H9 (cell line): Measurements from ENCODE around the gene MYH9. TPM values are rescaled to one million over a fixed set of nuclear protein-coding genes. Genes with fewer than 3 reads are reported as not detected.

Experiments used
- DNase-seq: peaks from one replicate; pipeline ENCODE4 v3.0.0-alpha.2; 2017
- H2AFZ ChIP-seq: one replicate; pipeline ENCODE4 v1.6.1; 2013; ENCODE audit warnings: mild to moderate bottlenecking, low read length, control low read depth, moderate library complexity
- H2AK5ac ChIP-seq: 2 replicates; pipeline ENCODE4 v1.6.1; 2013; ENCODE audit warnings: low read length, control low read depth, mixed read lengths; ENCODE audit not compliant: insufficient read length
- H2BK120ac ChIP-seq: one replicate; pipeline ENCODE4 v1.6.1; 2013; ENCODE audit warnings: low read depth, mild to moderate bottlenecking, low read length, control low read depth, inconsistent platforms; ENCODE audit not compliant: poor library complexity, severe bottlenecking
- H2BK12ac ChIP-seq: 2 replicates; pipeline ENCODE4 v1.6.1; 2013; ENCODE audit warnings: low read length, control low read depth, mixed read lengths, low read depth; ENCODE audit not compliant: insufficient read length
- H2BK15ac ChIP-seq: 2 replicates; pipeline ENCODE4 v1.6.1; 2013; ENCODE audit warnings: low read depth, low read length, control low read depth
- H2BK20ac ChIP-seq: one replicate; pipeline ENCODE4 v1.6.1; 2013; ENCODE audit warnings: low read depth, mild to moderate bottlenecking, low read length, control low read depth, inconsistent platforms; ENCODE audit not compliant: poor library complexity, severe bottlenecking
- H2BK5ac ChIP-seq: 2 replicates; pipeline ENCODE4 v1.6.1; 2013; ENCODE audit warnings: low read length, control low read depth, mixed read lengths; ENCODE audit not compliant: insufficient read length
- H3K14ac ChIP-seq: 2 replicates; pipeline ENCODE4 v1.6.1; 2013; ENCODE audit warnings: low read length, control low read depth; ENCODE audit not compliant: insufficient read depth
- H3K18ac ChIP-seq: 2 replicates; pipeline ENCODE4 v1.6.1; 2013; ENCODE audit warnings: low read depth, mild to moderate bottlenecking, mixed read lengths, low read length, control low read depth; ENCODE audit not compliant: insufficient read length
- H3K23ac ChIP-seq: 2 replicates; pipeline ENCODE4 v1.6.1; 2013; ENCODE audit warnings: low read length, control low read depth, mixed read lengths, low read depth; ENCODE audit not compliant: insufficient read length
- H3K23me2 ChIP-seq: 2 replicates; pipeline ENCODE4 v1.6.1; 2013; ENCODE audit warnings: low read depth, mild to moderate bottlenecking, mixed read lengths, low read length, control low read depth; ENCODE audit not compliant: insufficient read length, poor library complexity, severe bottlenecking
- H3K27ac ChIP-seq: 2 replicates; pipeline ENCODE4 v1.5.1; 2013; ENCODE audit warnings: low read length, control low read depth, mixed read lengths, low read depth; ENCODE audit not compliant: insufficient read length
- H3K27me3 ChIP-seq: 2 replicates; pipeline ENCODE4 v1.6.1; 2013; ENCODE audit warnings: low read length, control low read depth, inconsistent platforms; ENCODE audit not compliant: insufficient read depth
- H3K4ac ChIP-seq: 2 replicates; pipeline ENCODE4 v1.6.1; 2013; ENCODE audit warnings: low read depth, mild to moderate bottlenecking, control low read depth, inconsistent platforms, low read length, moderate library complexity
- H3K4me1 ChIP-seq: 2 replicates; pipeline ENCODE4 v1.6.1; 2013; ENCODE audit warnings: low read length, control low read depth, inconsistent platforms; ENCODE audit not compliant: insufficient read depth
- H3K4me2 ChIP-seq: 2 replicates; pipeline ENCODE4 v1.6.1; 2013; ENCODE audit warnings: low read length, control low read depth, mixed read lengths; ENCODE audit not compliant: insufficient read length, insufficient read depth
- H3K56ac ChIP-seq: 2 replicates; pipeline ENCODE4 v1.6.1; 2013; ENCODE audit warnings: low read depth, mild to moderate bottlenecking, mixed read lengths, low read length, control low read depth; ENCODE audit not compliant: insufficient read length
- H3K79me1 ChIP-seq: 2 replicates; pipeline ENCODE4 v1.6.1; 2013; ENCODE audit warnings: low read depth, mild to moderate bottlenecking, moderate library complexity, low read length, control low read depth, inconsistent platforms; ENCODE audit not compliant: insufficient read depth, poor library complexity, severe bottlenecking
- H3K79me2 ChIP-seq: 2 replicates; pipeline ENCODE4 v1.6.1; 2013; ENCODE audit warnings: low read length, control low read depth, inconsistent platforms; ENCODE audit not compliant: insufficient read depth
- H3K9ac ChIP-seq: 2 replicates; pipeline ENCODE4 v1.6.1; 2013; ENCODE audit warnings: low read length, control low read depth, mixed read lengths; ENCODE audit not compliant: insufficient read length; ENCODE audit errors: extremely low read depth
- H3K9me3 ChIP-seq: one replicate; pipeline ENCODE4 v1.6.1; 2013; ENCODE audit warnings: low read depth, low read length, inconsistent platforms; ENCODE audit not compliant: control insufficient read depth
- H3T11ph ChIP-seq: one replicate; pipeline ENCODE4 v1.6.1; 2013; ENCODE audit warnings: mild to moderate bottlenecking, low read length, control low read depth, inconsistent platforms
- H4K20me1 ChIP-seq: one replicate; pipeline ENCODE4 v1.6.1; 2013; ENCODE audit not compliant: control insufficient read depth, insufficient read length, insufficient read depth
- H4K5ac ChIP-seq: 2 replicates; pipeline ENCODE4 v1.6.1; 2013; ENCODE audit warnings: low read depth, mild to moderate bottlenecking, mixed read lengths, low read length, control low read depth; ENCODE audit not compliant: insufficient read length
- H4K8ac ChIP-seq: replicated peaks from 2 replicates; pipeline ENCODE4 v1.6.1; 2013; ENCODE audit warnings: low read length, control low read depth, mixed read lengths, low read depth; ENCODE audit not compliant: insufficient read length
- H4K91ac ChIP-seq: 2 replicates; pipeline ENCODE4 v1.6.1; 2013; ENCODE audit warnings: low read depth, mild to moderate bottlenecking, moderate library complexity, mixed read lengths, low read length, control low read depth; ENCODE audit not compliant: insufficient read length
- H3K27ac Mint-ChIP-seq, 3 experiments: 2 replicates in 2 of 3; 3 replicates in 1 of 3; pipeline ENCODE4 v1.8.0; 2020 to 2021; ENCODE audit warnings: mixed read lengths in 3 of 3, mild to moderate bottlenecking in 1 of 3, moderate library complexity in 1 of 3
- H3K27me3 Mint-ChIP-seq: 2 replicates; pipeline ENCODE4 v1.8.0; 2021; ENCODE audit warnings: low read depth, mild to moderate bottlenecking, moderate library complexity, mixed read lengths
- H3K36me3 Mint-ChIP-seq, 3 experiments: 2 replicates in 2 of 3; 3 replicates in 1 of 3; pipeline ENCODE4 v1.8.0; 2020 to 2021; ENCODE audit warnings: low read depth in 3 of 3, mixed read lengths in 3 of 3; ENCODE audit not compliant: insufficient read depth in 1 of 3
- H3K4me1 Mint-ChIP-seq, 2 experiments: 2 replicates each; pipeline ENCODE4 v1.8.0; 2020; ENCODE audit warnings: mixed read lengths in 2 of 2
- H3K4me3 Mint-ChIP-seq, 2 experiments: 2 replicates in 1 of 2; 3 replicates in 1 of 2; pipeline ENCODE4 v1.8.0; 2020 to 2021; ENCODE audit warnings: mild to moderate bottlenecking in 2 of 2, mixed read lengths in 2 of 2, moderate library complexity in 1 of 2
- H3K9me3 Mint-ChIP-seq, 2 experiments: 2 replicates in 1 of 2; 3 replicates in 1 of 2; pipeline ENCODE4 v1.8.0; 2020; ENCODE audit warnings: mild to moderate bottlenecking in 2 of 2, mixed read lengths in 2 of 2, moderate library complexity in 1 of 2
- WGBS: extraction: QIAGEN DNeasy Blood & Tissue Kit; methylation state at CpG from one replicate; pipeline ENCODE4 v1.1.7; 2013; ENCODE audit warnings: missing lambda C conversion rate, low lambda C conversion rate, mixed read lengths; ENCODE audit not compliant: insufficient read length; ENCODE audit errors: extremely low coverage; 5-methylcytosine and 5-hydroxymethylcytosine counted together
- total RNA-seq: library from RNA; stranded (reverse); gene quantifications from 2 replicates; pipeline ENCODE4 v1.2.1, GENCODE V29; 2021
- TF ChIP-seq, protein P1 (sequence below): fragments of 200-600 bp; sonication (generic); conservative IDR thresholded peaks from 3 replicates; pipeline ENCODE4 v1.8.0; 2021; ENCODE audit warnings: antibody characterized with exemption, mild to moderate bottlenecking

MYH9 gene
- total RNA-seq, 1 experiment from 2014 or later, result 266 TPM

DNA sequence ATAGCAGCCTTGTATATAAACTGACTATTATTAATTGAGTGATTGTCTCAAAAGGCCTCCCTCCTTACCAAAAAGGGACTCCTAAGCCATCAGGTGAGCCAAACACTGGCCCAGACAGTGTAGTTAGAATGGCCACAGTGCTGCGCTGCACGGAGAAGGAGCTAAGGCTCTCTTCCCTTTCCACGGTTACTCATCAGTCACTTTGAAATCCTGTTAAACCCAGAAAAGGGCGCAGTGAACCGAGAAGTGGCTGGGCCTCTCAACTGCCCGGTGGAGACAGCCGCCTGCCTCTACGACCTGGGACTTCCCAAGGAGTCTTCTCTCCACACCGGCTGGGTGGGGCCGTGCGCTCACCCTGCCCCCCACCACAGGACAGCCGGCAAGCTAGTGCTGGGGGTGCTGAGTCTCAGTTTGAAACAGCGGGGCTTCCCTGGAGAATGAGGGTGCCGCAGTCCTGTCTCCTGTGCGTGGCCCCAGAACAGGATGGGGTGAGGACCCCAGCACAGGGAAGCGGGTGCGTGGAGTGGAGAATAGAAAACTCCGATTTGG, 1.3 kb downstream of the MYH9 start:
- Histone ChIP-seq H2BK5ac (no peak overlapping the region), H3K4me2 (peak overlapping the region; percentile 91), H3K23ac (no peak overlapping the region), H3K56ac (no peak overlapping the region), H3K79me1 (no peaks in the 10 kb centered on the region), H3K4ac (no peak overlapping the region), H2BK120ac (no peak overlapping the region), H3K9ac (peak overlapping the region; percentile 83), H4K91ac (no peak overlapping the region), H3K79me2 (peaks cover 30% of the 10 kb centered on the region), H3K14ac (peak overlapping the region; percentile 80), H2AFZ (no peak overlapping the region), H3K9me3 (no peaks in the 10 kb centered on the region), H2BK12ac (no peak overlapping the region), H4K20me1 (no peaks in the 10 kb centered on the region), H3K27ac (peak overlapping the region; percentile 69), H2BK20ac (no peak overlapping the region), H3K23me2 (peaks cover 17% of the 10 kb centered on the region), H3K27me3 (no peaks in the 10 kb centered on the region), H3T11ph (no peak overlapping the region), H2BK15ac (no peak overlapping the region), H3K4me1 (peaks cover 2% of the 10 kb centered on the region; the same call in 1 of the 2 replicates), H3K18ac (peak overlapping the region; percentile 56), H4K5ac (no peak overlapping the region), H4K8ac (no peak overlapping the region), H2AK5ac (no peak overlapping the region)
- H3K4me3 Mint-ChIP-seq, result peak overlapping the region; percentile 83 to 94
- peak overlapping the region; percentile 90 to 95 (median 93); a peak in 6 of 7 replicates for H3K27ac Mint-ChIP-seq
- no peak for DNase-seq
- peaks cover 11 to 20% (median 14%) of the 10 kb centered on the region in 3 experiments for H3K36me3 Mint-ChIP-seq
- H3K4me1 Mint-ChIP-seq, result peaks cover 32 to 35% of the 10 kb centered on the region in 2 experiments
- no CpG with 5 or more reads among the region's 18 CpGs for WGBS
- no peaks in the 10 kb centered on the region for H3K27me3 Mint-ChIP-seq
- TF ChIP-seq, protein P1, sequence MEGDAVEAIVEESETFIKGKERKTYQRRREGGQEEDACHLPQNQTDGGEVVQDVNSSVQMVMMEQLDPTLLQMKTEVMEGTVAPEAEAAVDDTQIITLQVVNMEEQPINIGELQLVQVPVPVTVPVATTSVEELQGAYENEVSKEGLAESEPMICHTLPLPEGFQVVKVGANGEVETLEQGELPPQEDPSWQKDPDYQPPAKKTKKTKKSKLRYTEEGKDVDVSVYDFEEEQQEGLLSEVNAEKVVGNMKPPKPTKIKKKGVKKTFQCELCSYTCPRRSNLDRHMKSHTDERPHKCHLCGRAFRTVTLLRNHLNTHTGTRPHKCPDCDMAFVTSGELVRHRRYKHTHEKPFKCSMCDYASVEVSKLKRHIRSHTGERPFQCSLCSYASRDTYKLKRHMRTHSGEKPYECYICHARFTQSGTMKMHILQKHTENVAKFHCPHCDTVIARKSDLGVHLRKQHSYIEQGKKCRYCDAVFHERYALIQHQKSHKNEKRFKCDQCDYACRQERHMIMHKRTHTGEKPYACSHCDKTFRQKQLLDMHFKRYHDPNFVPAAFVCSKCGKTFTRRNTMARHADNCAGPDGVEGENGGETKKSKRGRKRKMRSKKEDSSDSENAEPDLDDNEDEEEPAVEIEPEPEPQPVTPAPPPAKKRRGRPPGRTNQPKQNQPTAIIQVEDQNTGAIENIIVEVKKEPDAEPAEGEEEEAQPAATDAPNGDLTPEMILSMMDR, result no peak
- no peaks in the 10 kb centered on the region; a peak in 2 of 5 replicates for H3K9me3 Mint-ChIP-seq
